ENCODE measurements around the gene ATG13. TPM values are rescaled to one million over a fixed set of nuclear protein-coding genes. Genes with fewer than 3 reads are reported as not detected.
"Not testable (repeated sequence)": the region's sequence is repeated elsewhere in the genome, so short reads cannot be mapped to it uniquely, and the experiment has no call there.

The ATG13 gene
- total and polyA plus RNA-seq, 2 of the 8 experiments (the other 6 are each of a cell fraction or from before 2014, with no cell fraction given), result 65.0 to 77.4 TPM

- not testable (repeated sequence) for H3K4me1 ChIP-seq (replicated peaks in 1 of 4; ENCODE audit: control insufficient read depth in 3 of 4, insufficient read depth in 4 of 4, low read length in 3 of 4); H3K4me2 ChIP-seq (ENCODE audit: insufficient read depth in 1 of 2, low read depth in 2 of 2, low read length in 2 of 2)
These were observed 100.4 kb downstream of the ATG13 start for GRCh38 chr11:46717825-46718154.

More at GRCh38 chr11:46717825-46718154, 100.4 kb downstream of the ATG13 start:
- DNase-seq (ENCODE audit: low read depth in 1 of 2, low spot score in 2 of 2); FAIRE-seq; H3K14ac ChIP-seq (ENCODE audit: insufficient read length); H4K91ac ChIP-seq (replicated peaks; ENCODE audit: insufficient read length, low read length); H3K9ac ChIP-seq (replicated peaks in 1 of 4; ENCODE audit: extremely low read depth in 1 of 4, low read depth in 3 of 4, low read length in 3 of 4); H3K36me3 ChIP-seq (ENCODE audit: control insufficient read depth in 2 of 4, insufficient read depth in 4 of 4, low read length in 3 of 4); H2BK20ac ChIP-seq (ENCODE audit: low read length); H3K4ac ChIP-seq (replicated peaks; ENCODE audit: insufficient read length, low read depth, low read length); H3K27me3 ChIP-seq (replicated peaks in 1 of 4; ENCODE audit: control insufficient read depth in 3 of 4, extremely low read depth in 1 of 4, insufficient read depth in 3 of 4, low read length in 3 of 4); H3K18ac ChIP-seq (ENCODE audit: extremely low read depth, low read length); H3K79me1 ChIP-seq (ENCODE audit: low read depth, low read length); H4K5ac ChIP-seq (ENCODE audit: insufficient read length, low read depth, low read length); H2BK5ac ChIP-seq (ENCODE audit: low read depth, low read length); H2AK5ac ChIP-seq (ENCODE audit: low read depth, low read length); H4K20me1 ChIP-seq (replicated peaks in 1 of 2; ENCODE audit: control insufficient read depth in 1 of 2, insufficient read depth in 2 of 2, low read length in 2 of 2); H2BK120ac ChIP-seq (replicated peaks; ENCODE audit: low read depth, low read length); H2BK12ac ChIP-seq (ENCODE audit: low read depth, low read length); H3K27ac ChIP-seq (ENCODE audit: low read depth, low read length); H3K23ac ChIP-seq (ENCODE audit: insufficient read length); H3K4me3 ChIP-seq (ENCODE audit: extremely low read depth in 1 of 4, insufficient read depth in 2 of 4, low read depth in 3 of 4, low read length in 4 of 4); H4K8ac ChIP-seq (ENCODE audit: extremely low read depth, insufficient read depth, low read length); H2AFZ ChIP-seq (ENCODE audit: low read length); H3K56ac ChIP-seq (replicated peaks; ENCODE audit: insufficient read length, low read depth, low read length); H2BK15ac ChIP-seq (ENCODE audit: low read length); H3K23me2 ChIP-seq (ENCODE audit: low read depth, low read length); H3K79me2 ChIP-seq (ENCODE audit: control insufficient read depth in 1 of 2, insufficient read depth in 2 of 2, low read length in 2 of 2); H3K9me3 ChIP-seq (ENCODE audit: insufficient read depth in 2 of 2, low read depth in 1 of 2, low read length in 1 of 2): not testable (repeated sequence)
- POLR2A ChIA-PET (ENCODE audit: partially characterized antibody), result interaction anchor here (1.5 kb wide), 1 partner anchor 17 kb away, joined by 3 read pairs; the partner anchor contains the start of gene ZNF408
- CTCF ChIA-PET (ENCODE audit: partially characterized antibody), result interaction anchor here (0.6 kb wide), 1 partner anchor 99 kb away, joined by 3 read pairs; no protein-coding TSS in a partner anchor
- 92% methylated on average over 2 of the region's 2 CpGs; no CpG with 5 or more reads in 1 of the 2 experiments for WGBS, 2 experiments (ENCODE audit: extremely low coverage in 1 of 2, insufficient coverage in 1 of 2, insufficient read length in 1 of 2, insufficient replicate concordance in 2 of 2, low coverage in 1 of 2, low lambda C conversion rate in 2 of 2, missing lambda C conversion rate in 1 of 2)

All from H1 (cell line).